Stimulated activated CD4-positive, alpha-beta T cell treated with anti-CD3 and anti-CD28 coated beads, Interleukin-2, amount 100 ng/mL, for 4 hours (primary cell): Measurements from ENCODE around the gene CDK5RAP3.
"Not testable (repeated sequence)": the region's sequence is repeated elsewhere in the genome, so short reads cannot be mapped to it uniquely, and the experiment has no call there.

Experiments used
- DNase-seq: peaks from one replicate; pipeline ENCODE4 v3.0.0-alpha.2; 2020; ENCODE audit warnings: low read depth

The CDK5RAP3 gene

GRCh38 chr17:47970725-47971499 lies at the start of gene CDK5RAP3:
TSS of gene CDK5RAP3 (plus strand) at chr17:47971113. CDS start at chr17:47971147, 34 bp downstream.
- DNase-seq: peak; percentile 98

GRCh38 chr17:47924785-47925677 lies 45.9 kb upstream of the CDK5RAP3 start:
- DNase-seq: no peak

- DNase-seq: no peak
Observed at GRCh38 chr17:47925678-47925988, 45.3 kb upstream of the CDK5RAP3 start.

GRCh38 chr17:47927821-47928400 lies 43.0 kb upstream of the CDK5RAP3 start:
- DNase-seq: no peak

- no peak for DNase-seq
Observed at GRCh38 chr17:47928415-47928814, 42.5 kb upstream of the CDK5RAP3 start.

GRCh38 chr17:47929218-47930000 lies 41.5 kb upstream of the CDK5RAP3 start:
- DNase-seq: no peak

- DNase-seq: no peak
Observed at GRCh38 chr17:47931848-47932247, 39.1 kb upstream of the CDK5RAP3 start.

GRCh38 chr17:47934856-47935255 lies 36.1 kb upstream of the CDK5RAP3 start:
- DNase-seq: no peak

- not testable (repeated sequence) for DNase-seq
Observed at GRCh38 chr17:47935468-47935867, 35.4 kb upstream of the CDK5RAP3 start.

GRCh38 chr17:47935961-47936360 lies 35.0 kb upstream of the CDK5RAP3 start:
- DNase-seq: no peak

- no peak for DNase-seq
Observed at GRCh38 chr17:47937941-47938340, 33.0 kb upstream of the CDK5RAP3 start.

GRCh38 chr17:47941246-47942095 lies 29.4 kb upstream of the CDK5RAP3 start, which contains the start of gene PNPO:
TSS of gene PNPO (plus strand) at chr17:47941571. CDS start at chr17:47941676, 105 bp downstream.
- peak; percentile 94 for DNase-seq

- DNase-seq: no peak
Observed at GRCh38 chr17:47942096-47942510, 28.8 kb upstream of the CDK5RAP3 start.

GRCh38 chr17:47942568-47942967 lies 28.3 kb upstream of the CDK5RAP3 start:
- DNase-seq: no peak

GRCh38 chr17:47945080-47945479 lies 25.8 kb upstream of the CDK5RAP3 start:
- DNase-seq: no peak

GRCh38 chr17:47945529-47946508 lies 25.1 kb upstream of the CDK5RAP3 start:
- no peak for DNase-seq

GRCh38 chr17:47946516-47946915 lies 24.4 kb upstream of the CDK5RAP3 start:
- DNase-seq: no peak

GRCh38 chr17:47946929-47947397 lies 23.9 kb upstream of the CDK5RAP3 start:
- DNase-seq: peak; percentile 66

GRCh38 chr17:47948706-47949196 lies 22.2 kb upstream of the CDK5RAP3 start:
- no peak for DNase-seq
